Measurements from ENCODE around the gene LSR.

The LSR gene

GRCh38 chr19:35299523-35300338 lies 50.9 kb downstream of the LSR start:
- no peak overlapping the region for H3K4me3 ChIP-seq (ENCODE audit: low read depth, low read length)
- TF ChIP-seq POLR2A (IDR thresholded peaks at IDR 0.05; ENCODE audit: extremely low read depth, insufficient read length) (no peak), MYC (IDR thresholded peaks at IDR 0.05; ENCODE audit: low read depth, low read length) (no peak), MAX (IDR thresholded peaks at IDR 0.05; ENCODE audit: low read depth, low read length) (no peak), CTCF (IDR thresholded peaks at IDR 0.05; ENCODE audit: low read depth, low read length) (no peak)
- DNase-seq (ENCODE audit: low read depth) = no peak

GRCh38 chr19:35300339-35300649 lies 51.5 kb downstream of the LSR start:
- no peak for DNase-seq (ENCODE audit: low read depth)
- H3K4me3 ChIP-seq (ENCODE audit: low read depth, low read length) = no peak overlapping the region
- no peak for TF ChIP-seq CTCF (IDR thresholded peaks at IDR 0.05; ENCODE audit: low read depth, low read length)
- no peak for TF ChIP-seq MYC (IDR thresholded peaks at IDR 0.05; ENCODE audit: low read depth, low read length)
- TF ChIP-seq MAX (IDR thresholded peaks at IDR 0.05; ENCODE audit: low read depth, low read length) = no peak
- no peak for TF ChIP-seq POLR2A (IDR thresholded peaks at IDR 0.05; ENCODE audit: extremely low read depth, insufficient read length)

- TF ChIP-seq POLR2A (IDR thresholded peaks at IDR 0.05; ENCODE audit: extremely low read depth, insufficient read length) (no peak), CTCF (IDR thresholded peaks at IDR 0.05; ENCODE audit: low read depth, low read length) (no peak), MYC (IDR thresholded peaks at IDR 0.05; ENCODE audit: low read depth, low read length) (no peak), MAX (IDR thresholded peaks at IDR 0.05; ENCODE audit: low read depth, low read length) (no peak)
- DNase-seq (ENCODE audit: low read depth) = no peak
- no peak overlapping the region for H3K4me3 ChIP-seq (ENCODE audit: low read depth, low read length)
These were observed 53.2 kb downstream of the LSR start for GRCh38 chr19:35301961-35302360.

- no peak for DNase-seq (ENCODE audit: low read depth)
- H3K4me3 ChIP-seq (ENCODE audit: low read depth, low read length) = no peak overlapping the region
- TF ChIP-seq CTCF (IDR thresholded peaks at IDR 0.05; ENCODE audit: low read depth, low read length) (no peak), MYC (IDR thresholded peaks at IDR 0.05; ENCODE audit: low read depth, low read length) (no peak), POLR2A (IDR thresholded peaks at IDR 0.05; ENCODE audit: extremely low read depth, insufficient read length) (no peak), MAX (IDR thresholded peaks at IDR 0.05; ENCODE audit: low read depth, low read length) (no peak)
These were observed 53.6 kb downstream of the LSR start for GRCh38 chr19:35302446-35302845.

GRCh38 chr19:35303357-35303915 lies 54.6 kb downstream of the LSR start:
- TF ChIP-seq POLR2A (IDR thresholded peaks at IDR 0.05; ENCODE audit: extremely low read depth, insufficient read length) (no peak), MAX (IDR thresholded peaks at IDR 0.05; ENCODE audit: low read depth, low read length) (no peak), MYC (IDR thresholded peaks at IDR 0.05; ENCODE audit: low read depth, low read length) (no peak)
- H3K4me3 ChIP-seq (ENCODE audit: low read depth, low read length) = no peak overlapping the region
- DNase-seq (ENCODE audit: low read depth) = no peak

- no peak for TF ChIP-seq MAX (IDR thresholded peaks at IDR 0.05; ENCODE audit: low read depth, low read length)
- no peak for TF ChIP-seq MYC (IDR thresholded peaks at IDR 0.05; ENCODE audit: low read depth, low read length)
- TF ChIP-seq POLR2A (IDR thresholded peaks at IDR 0.05; ENCODE audit: extremely low read depth, insufficient read length) = no peak
- no peak for TF ChIP-seq CTCF (IDR thresholded peaks at IDR 0.05; ENCODE audit: low read depth, low read length)
- DNase-seq (ENCODE audit: low read depth) = no peak
- H3K4me3 ChIP-seq (ENCODE audit: low read depth, low read length) = no peak overlapping the region
These were observed 55.2 kb downstream of the LSR start for GRCh38 chr19:35304036-35304435.

All from NB4 (cell line).